NCI-H187 (cell line): Measurements from ENCODE around the gene RTL5.
"Not testable (repeated sequence)": the region's sequence is repeated elsewhere in the genome, so short reads cannot be mapped to it uniquely, and the experiment has no call there.

Source experiments
- DNase-seq, 2 experiments: peaks; one replicate each; lab custom pipeline; 2025; lab: John Stamatoyannopoulos, UW

Gene RTL5

GRCh38 chrX:72131317-72132294, at the start of gene RTL5:
TSS of gene RTL5 (minus strand) at chrX:72131915.
- peak; percentile 38 to 87 for DNase-seq

- no peak for DNase-seq
Measured at GRCh38 chrX:72180539-72180938, 48.8 kb upstream of the RTL5 start.

GRCh38 chrX:72176981-72177380, 45.3 kb upstream of the RTL5 start:
- DNase-seq, result no peak

- not testable (repeated sequence) for DNase-seq
Measured at GRCh38 chrX:72176289-72176688, 44.6 kb upstream of the RTL5 start.

- no peak for DNase-seq
Measured at GRCh38 chrX:72169008-72169728, 37.5 kb upstream of the RTL5 start.

GRCh38 chrX:72165551-72165950, 33.8 kb upstream of the RTL5 start:
- no peak for DNase-seq

GRCh38 chrX:72159769-72160168, 28.1 kb upstream of the RTL5 start:
- no peak for DNase-seq

- DNase-seq, result no peak
Measured at GRCh38 chrX:72158773-72159172, 27.1 kb upstream of the RTL5 start.

GRCh38 chrX:72146527-72146926, 14.8 kb upstream of the RTL5 start:
- DNase-seq, result no peak

GRCh38 chrX:72145181-72145580, 13.5 kb upstream of the RTL5 start:
- no peak for DNase-seq

GRCh38 chrX:72143609-72143907, 11.8 kb upstream of the RTL5 start:
- DNase-seq, result no peak

GRCh38 chrX:72142794-72143608, 11.3 kb upstream of the RTL5 start:
- DNase-seq, result no peak

GRCh38 chrX:72142094-72142793, 10.5 kb upstream of the RTL5 start:
- DNase-seq, result peak; percentile 73 to 78

GRCh38 chrX:72141372-72142004, 9.8 kb upstream of the RTL5 start:
- no peak for DNase-seq

- DNase-seq, result no peak
Measured at GRCh38 chrX:72139538-72139937, 7.8 kb upstream of the RTL5 start.

- no peak for DNase-seq
Measured at GRCh38 chrX:72137846-72138495, 6.3 kb upstream of the RTL5 start.

GRCh38 chrX:72133851-72134546, 2.3 kb upstream of the RTL5 start:
- no peak for DNase-seq

GRCh38 chrX:72132456-72132855, 741 bp upstream of the RTL5 start:
- DNase-seq, result no peak

GRCh38 chrX:72130762-72131250, 909 bp downstream of the RTL5 start:
- DNase-seq, result no peak
